Smooth muscle cell of the coronary artery (primary cell): ENCODE measurements around the gene PEAK3. TPM values are rescaled to one million over a fixed set of nuclear protein-coding genes. Genes with fewer than 3 reads are reported as not detected.

Experiments used
- total RNA-seq: library from RNA; depleted of rRNA; stranded (reverse); fragments of >200 nt; gene quantifications from 2 replicates; pipeline ENCODE4 v1.2.3, GENCODE V29; 2014; ENCODE audit warnings: low replicate concordance

Gene PEAK3
- not detected in 2 replicates for total RNA-seq

DNA sequence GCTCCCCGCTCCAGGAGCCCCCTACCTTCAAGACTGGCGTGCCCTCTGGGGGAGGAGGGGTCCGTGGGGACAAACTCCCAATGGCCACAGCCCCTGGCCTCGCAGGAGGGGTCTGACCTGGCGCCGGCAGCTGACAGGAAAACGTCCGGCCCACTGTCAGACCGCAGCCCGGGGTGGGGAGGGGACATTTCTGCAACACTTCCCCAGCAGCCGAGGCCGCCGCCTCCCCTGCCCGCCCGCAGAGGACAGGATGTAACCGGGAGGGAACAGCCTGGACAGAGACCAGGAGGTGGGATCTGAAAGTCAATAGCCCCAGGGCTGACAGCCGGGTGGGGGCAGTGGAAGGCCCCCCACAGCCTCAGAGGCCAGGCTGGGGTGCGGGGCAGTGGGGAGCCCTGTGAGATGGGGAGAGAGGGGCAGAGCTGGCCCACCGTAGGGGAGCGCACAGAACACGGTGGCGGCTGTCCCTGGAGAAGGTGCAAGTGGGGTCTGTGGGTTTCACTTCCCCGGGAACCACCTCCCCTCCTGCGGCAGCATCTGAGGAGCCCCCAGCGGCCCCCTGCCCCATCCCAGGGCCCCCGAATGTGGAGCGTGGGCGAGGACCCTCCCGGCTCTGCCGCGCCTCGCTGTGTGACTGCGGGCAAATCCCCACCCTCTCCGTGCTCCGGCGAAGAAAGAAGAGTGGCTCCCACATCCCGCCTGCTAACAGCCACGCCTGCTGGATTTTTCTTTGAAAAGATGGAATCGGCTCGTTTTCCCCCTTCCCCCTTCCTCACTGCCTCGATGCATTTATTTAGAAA lies at the start of gene PEAK3:
Gene PEAK3 (minus strand): TSS at position 114 of the 800 bp plus-strand sequence. CDS start 1,244 bp downstream, outside the sequence.

DNA sequence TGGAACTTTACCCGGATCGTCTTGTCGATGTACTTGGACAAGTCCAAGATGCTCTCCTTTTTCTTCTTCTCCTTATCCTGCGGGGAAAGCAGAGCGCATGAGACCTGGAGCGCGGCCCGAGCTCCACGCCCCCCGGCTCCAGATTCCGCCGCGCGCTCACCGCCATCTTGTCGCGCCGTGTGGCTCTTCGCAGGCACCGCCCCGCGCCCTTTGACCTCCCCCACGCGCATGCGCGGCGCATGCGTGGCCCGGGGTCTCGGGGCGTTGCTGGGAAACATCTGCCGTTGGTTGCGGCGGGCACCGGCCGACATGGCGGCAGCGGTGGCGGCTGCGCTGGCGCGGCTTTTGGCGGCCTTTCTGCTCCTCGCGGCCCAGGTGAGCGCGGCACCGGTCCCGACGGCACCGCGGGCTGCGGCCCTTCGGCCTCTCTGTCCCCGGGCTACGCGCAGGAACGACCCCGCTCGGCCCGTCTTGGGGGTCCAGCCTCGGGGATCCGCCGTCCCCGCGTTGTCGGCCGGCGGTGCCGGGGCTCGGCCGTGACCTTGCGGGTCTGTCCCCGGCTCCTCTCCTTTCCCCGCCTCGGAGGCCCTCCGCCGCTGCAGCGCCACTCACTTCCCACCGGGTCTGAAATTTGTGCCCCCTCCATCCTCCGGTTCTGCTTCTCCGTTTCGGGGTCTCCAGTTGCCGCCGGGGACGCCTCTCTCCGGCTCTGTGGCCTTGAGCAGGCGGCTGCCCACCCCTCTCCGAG lies 46.6 kb upstream of the PEAK3 start, which contains the start of the genes LSM7 and SPPL2B:
Gene LSM7 (minus strand): TSS at position 186 of the 748 bp plus-strand sequence. CDS start 20 bp downstream, at position 166.
Gene SPPL2B (plus strand): TSS at position 284 of the 748 bp plus-strand sequence. CDS start 26 bp downstream, at position 310.

DNA sequence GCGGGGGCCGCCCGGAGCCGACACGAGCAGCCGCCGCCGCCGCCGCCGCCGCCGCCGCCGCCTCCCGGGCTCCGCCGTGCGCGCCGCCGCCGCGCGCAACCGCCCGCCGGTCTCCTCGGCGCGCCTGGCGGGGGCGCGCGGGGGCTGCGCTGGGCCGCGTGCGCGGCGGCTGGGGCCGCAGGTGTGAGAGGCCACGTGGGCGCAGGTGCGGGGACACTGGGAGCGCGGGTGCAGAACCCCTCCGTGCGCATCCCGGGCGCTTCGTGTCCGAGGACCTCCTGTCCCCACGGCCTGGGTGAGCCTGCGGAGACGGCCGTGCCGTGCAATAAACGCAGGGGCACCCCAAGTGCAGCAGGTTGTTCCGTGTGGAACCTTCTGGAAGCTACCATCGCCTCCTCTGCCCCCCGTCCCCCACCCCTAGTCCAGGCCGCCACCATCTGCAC lies 26.2 kb upstream of the PEAK3 start, which contains the start of gene LINGO3:
Gene LINGO3 (minus strand): TSS at position 41 of the 443 bp plus-strand sequence. CDS start 16,378 bp downstream, outside the sequence.

DNA sequence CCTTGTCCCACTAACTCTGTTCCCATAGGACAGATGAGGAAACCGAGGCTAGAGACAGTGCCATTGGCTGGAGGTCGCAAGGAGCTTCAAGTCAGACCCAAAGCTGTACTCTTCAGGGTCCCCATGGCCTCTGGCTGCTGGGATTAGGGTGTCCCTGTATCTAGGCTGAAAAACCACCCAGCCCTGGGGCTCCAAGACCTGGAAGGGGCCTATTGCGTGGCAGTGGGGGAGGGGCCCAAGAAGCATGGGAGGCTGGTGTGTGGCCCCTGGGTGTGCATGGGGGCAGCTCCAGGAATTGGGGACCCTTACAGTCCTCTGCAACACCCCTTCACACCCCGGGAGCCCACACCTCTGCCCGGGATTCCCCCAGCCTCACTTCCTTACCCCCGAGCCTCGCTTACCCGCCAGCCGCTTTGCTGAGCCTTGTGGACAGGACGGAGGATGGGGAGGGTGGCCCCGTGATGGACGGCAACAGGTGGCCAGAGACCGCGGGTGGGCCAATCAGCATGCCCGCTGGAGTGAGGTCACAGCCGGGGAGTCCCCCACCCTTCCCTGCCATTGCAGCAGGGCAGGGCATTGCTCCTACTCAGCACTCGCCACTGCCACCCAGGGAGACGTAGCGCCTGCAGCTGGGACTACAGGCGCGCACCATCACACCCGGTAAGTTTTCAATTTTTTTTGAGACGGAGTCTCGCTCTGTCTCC lies 25.8 kb downstream of the PEAK3 start, which contains the start of gene JSRP1:
Gene JSRP1 (minus strand): TSS at position 436 of the 704 bp plus-strand sequence. CDS start 1,103 bp downstream, outside the sequence.

DNA sequence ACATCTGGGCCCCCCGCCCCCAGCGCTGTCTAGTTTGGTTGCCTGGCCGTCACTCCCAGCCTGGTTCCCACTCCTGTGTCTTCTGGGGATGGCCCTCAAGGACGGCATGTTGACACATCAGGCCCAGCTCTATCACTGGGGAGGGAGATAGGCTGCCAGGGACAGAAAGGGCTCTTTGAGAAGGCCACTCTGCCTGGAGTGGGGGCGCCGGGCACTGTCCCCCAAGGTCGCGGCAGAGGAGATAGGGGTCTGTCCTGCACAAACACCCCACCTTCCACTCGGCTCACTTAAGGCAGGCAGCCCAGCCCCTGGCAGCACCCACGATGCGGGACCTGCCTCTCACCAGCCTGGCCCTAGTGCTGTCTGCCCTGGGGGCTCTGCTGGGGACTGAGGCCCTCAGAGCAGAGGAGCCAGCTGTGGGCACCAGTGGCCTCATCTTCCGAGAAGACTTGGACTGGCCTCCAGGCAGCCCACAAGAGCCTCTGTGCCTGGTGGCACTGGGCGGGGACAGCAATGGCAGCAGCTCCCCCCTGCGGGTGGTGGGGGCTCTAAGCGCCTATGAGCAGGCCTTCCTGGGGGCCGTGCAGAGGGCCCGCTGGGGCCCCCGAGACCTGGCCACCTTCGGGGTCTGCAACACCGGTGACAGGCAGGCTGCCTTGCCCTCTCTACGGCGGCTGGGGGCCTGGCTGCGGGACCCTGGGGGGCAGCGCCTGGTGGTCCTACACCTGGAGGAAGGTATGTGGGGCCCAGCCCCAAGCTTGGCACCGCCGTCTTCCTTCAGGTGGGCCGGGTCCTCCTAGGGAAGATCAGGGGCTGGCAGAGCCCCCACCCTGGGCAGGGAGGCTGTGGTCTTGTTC lies 32.7 kb downstream of the PEAK3 start, which contains the start of gene AMH:
Gene AMH (plus strand): TSS at position 314 of the 857 bp plus-strand sequence. CDS start 10 bp downstream, at position 324.

DNA sequence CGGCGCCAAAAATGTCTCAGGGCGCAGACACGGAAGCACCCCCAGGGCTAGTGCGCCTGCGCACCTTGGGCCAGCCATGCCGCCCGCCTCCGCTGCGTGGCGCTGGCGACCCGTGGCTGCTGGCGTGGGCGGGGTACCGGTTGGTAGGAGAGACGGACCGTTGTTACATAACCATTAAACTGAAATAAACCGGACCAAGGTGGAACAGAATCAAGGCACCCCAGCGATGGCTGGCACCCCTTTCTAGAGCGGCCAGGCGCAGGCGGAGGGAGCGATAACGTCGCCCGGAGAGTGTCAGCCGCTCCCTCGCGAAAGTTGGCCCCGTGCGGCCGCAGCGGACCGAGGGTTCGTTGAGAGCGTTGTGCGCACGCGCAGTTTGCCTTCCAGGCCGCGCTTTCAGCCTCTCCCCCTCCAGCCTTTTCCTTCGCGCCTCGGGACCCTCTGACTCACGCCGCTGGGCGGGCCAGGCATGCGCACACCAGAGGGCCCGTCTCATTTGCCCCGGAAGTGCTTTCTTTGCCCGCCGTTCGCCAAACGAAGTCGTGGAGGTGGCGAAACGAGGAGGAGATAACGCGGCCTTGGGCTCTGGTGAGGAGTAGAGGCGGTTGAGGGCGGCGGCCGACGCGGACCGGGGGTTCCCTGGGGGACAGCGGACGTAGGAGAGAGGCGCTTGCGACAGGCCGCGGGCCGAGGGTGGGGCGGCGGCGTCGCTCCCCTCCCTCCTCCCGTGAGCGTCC lies 45.5 kb downstream of the PEAK3 start, which contains the start of the genes PLEKHJ1 and SF3A2:
Gene PLEKHJ1 (minus strand): TSS at position 16 of the 737 bp plus-strand sequence. CDS start 81 bp downstream, outside the sequence.
Gene SF3A2 (plus strand): TSS at position 511 of the 737 bp plus-strand sequence. CDS start 6,595 bp downstream, outside the sequence.

Other genes starting within 250 kb of the PEAK3 start
- 93.6 and 184 TPM in 2 replicates for gene MKNK2, start 230.9 kb downstream of the PEAK3 start, total RNA-seq
- 11.0 and 13.1 TPM in 2 replicates for gene MOB3A, start 185.8 kb downstream of the PEAK3 start, total RNA-seq
- gene IZUMO4, start 185.3 kb downstream of the PEAK3 start, total RNA-seq, result 0.90 and 2.1 TPM in 2 replicates
- gene AP3D1, start 130.6 kb downstream of the PEAK3 start, total RNA-seq, result 97.0 and 114 TPM in 2 replicates
- 2.7 and 4.7 TPM in 2 replicates for gene DOT1L, start 118.2 kb downstream of the PEAK3 start, total RNA-seq
- gene PLEKHJ1, start 45.8 kb downstream of the PEAK3 start, total RNA-seq, result 26.0 and 68.1 TPM in 2 replicates
- gene SF3A2, start 45.4 kb downstream of the PEAK3 start, total RNA-seq, result 15.4 and 32.9 TPM in 2 replicates
- 0.12 and 0.38 TPM in 2 replicates for gene AMH, start 32.9 kb downstream of the PEAK3 start, total RNA-seq
- not detected in 2 replicates for gene JSRP1, start 25.8 kb downstream of the PEAK3 start, total RNA-seq
- gene LINGO3, start 26.0 kb upstream of the PEAK3 start, total RNA-seq, result under 0.01 TPM in 1 of 2 replicates, not detected in the other
- 73.2 and 187 TPM in 2 replicates for gene LSM7, start 46.4 kb upstream of the PEAK3 start, total RNA-seq
- gene SPPL2B, start 46.5 kb upstream of the PEAK3 start, total RNA-seq, result 21.1 and 42.9 TPM in 2 replicates
- gene TMPRSS9, start 78.1 kb upstream of the PEAK3 start, total RNA-seq, result not detected in 2 replicates
- gene TIMM13, start 145.4 kb upstream of the PEAK3 start, total RNA-seq, result 49.1 and 56.0 TPM in 2 replicates
- gene LMNB2, start 174.8 kb upstream of the PEAK3 start, total RNA-seq, result 63.8 and 82.4 TPM in 2 replicates
- 22.2 and 92.3 TPM in 2 replicates for gene GADD45B, start 194.0 kb upstream of the PEAK3 start, total RNA-seq